Astrocyte of the cerebellum (primary cell): Measurements from ENCODE around the gene IPO4.

Experiments used
- DNase-seq: peaks from one replicate; pipeline ENCODE4 v3.0.0-alpha.2; 2011; ENCODE audit warnings: low read depth
- H3K4me3 ChIP-seq: 2 replicates; pipeline ENCODE4 v1.5.1; 2011; ENCODE audit warnings: mild to moderate bottlenecking, low read depth, low read length, moderate library complexity
- CTCF ChIP-seq: IDR thresholded peaks from 2 replicates; pipeline ENCODE4 v1.5.1; 2012; ENCODE audit warnings: low read length, low read depth, moderate library complexity, mild to moderate bottlenecking; ENCODE audit errors: missing control alignments
- in situ Hi-C: cut with HindIII; loops from 2 replicates; pipeline ENCODE4 v1.10.0; 2017; ENCODE audit warnings: low sequenced_read_pairs

IPO4 gene

GRCh38 chr14:24147761-24148428 is 40.7 kb downstream of the IPO4 start:
- peak overlapping the region; percentile 87 for H3K4me3 ChIP-seq
- in situ Hi-C loops = no loop called here
- TF ChIP-seq CTCF = no peak
- no peak for DNase-seq

DNA sequence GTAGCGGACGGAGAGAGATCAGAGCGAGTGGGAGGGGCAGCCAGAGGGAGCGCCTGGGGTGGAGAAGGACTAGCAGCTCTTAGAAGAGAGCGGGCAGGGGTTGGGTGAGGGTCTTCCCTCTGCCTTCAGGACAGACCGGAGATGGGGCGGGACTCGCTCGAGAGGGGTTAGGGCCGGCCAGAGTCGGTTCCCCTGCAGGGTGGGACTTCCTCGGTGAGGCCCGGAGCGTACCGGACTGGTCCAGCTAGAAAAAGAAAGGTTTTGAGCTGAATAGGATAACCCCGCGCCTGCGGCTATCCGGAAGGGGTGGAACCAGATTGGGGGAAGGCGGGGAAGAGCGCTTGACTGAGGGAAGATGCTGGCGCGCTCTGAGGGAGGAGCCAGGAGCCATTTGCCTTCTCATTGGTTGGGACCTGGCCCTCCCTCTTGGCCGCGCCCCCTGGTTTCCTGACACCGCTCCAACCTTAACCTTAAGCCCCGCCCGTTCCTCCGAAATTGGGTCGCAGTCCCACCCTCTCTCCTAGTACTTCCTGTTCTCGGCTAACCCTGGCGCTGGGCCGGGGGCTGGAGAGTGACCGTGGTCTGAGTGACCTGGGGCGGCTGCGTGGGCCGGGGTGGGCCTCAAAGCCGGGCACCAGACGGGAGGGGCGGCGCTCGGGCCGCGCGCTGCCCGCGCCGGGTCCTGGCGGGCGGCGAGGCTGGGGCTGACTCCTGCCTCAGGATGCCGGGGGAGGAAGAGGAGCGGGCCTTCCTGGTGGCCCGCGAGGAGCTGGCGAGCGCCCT is 41.4 kb downstream of the IPO4 start, which contains the start of gene RNF31:
TSS of gene RNF31 (plus strand) at position 521 of the 783 bp plus-strand sequence. CDS start at position 722, 201 bp downstream.
- in situ Hi-C loops = no loop called here
- no peak for TF ChIP-seq CTCF

GRCh38 chr14:24146453-24146977 is 42.1 kb downstream of the IPO4 start, which contains the start of gene PSME2:
TSS of gene PSME2 (minus strand) at chr14:24146610. CDS start at chr14:24146581, 29 bp downstream.
- TF ChIP-seq CTCF = no peak
- in situ Hi-C loops = no loop called here
- peak within 1 kb of the TSS; percentile 87 for H3K4me3 ChIP-seq
- peak; percentile 91 for DNase-seq

More for the DNA sequence above, 41.4 kb downstream of the IPO4 start, which contains the start of gene RNF31:
- peak within 1 kb of the TSS; percentile 87 for H3K4me3 ChIP-seq
- DNase-seq = peak; percentile 98

GRCh38 chr14:24145690-24146452 is 42.7 kb downstream of the IPO4 start:
- H3K4me3 ChIP-seq = peak overlapping the region; percentile 87
- no peak for DNase-seq
- in situ Hi-C loops = no loop called here
- TF ChIP-seq CTCF = no peak

DNA sequence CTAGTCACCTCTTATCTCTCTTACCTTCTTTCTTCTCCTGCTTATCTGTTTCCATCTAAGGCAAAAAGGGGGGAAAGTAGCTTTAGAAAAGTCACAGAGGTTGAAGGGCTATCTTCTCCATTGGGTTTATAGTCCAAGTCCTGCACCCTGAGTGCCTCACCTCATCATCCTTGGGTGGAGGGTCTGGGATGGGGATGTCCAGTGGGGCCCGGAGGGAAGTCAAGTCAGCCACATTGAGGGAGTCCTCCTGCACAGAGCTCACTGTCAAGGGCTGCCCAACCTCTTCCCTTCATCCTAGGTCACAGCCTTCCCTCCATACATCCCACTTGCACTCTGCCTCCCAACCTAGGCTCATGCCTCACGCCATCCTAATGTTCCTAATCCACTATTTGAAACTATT is 43.4 kb downstream of the IPO4 start:
- in situ Hi-C loops = no loop called here
- DNase-seq = no peak
- no peak for TF ChIP-seq CTCF
- H3K4me3 ChIP-seq = peak overlapping the region; percentile 87

DNA sequence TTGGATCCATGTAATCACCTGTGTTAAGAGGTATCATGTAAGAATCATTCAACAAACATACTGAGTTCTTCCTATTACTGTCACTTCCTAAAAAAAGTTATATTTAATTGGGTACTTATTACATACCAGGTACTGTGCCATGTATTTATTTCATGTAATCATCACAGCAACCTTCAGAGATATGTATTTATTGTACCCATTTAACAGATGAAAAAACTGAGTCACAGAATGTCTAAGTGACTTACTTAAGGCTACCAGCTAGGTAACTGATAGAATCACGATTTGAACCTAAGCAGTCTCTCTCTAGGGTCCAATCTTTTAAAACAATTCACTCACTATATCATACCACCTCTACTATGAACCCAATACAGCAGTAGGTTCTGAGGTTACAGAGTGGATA is 44.2 kb downstream of the IPO4 start:
- H3K4me3 ChIP-seq = no peak overlapping the region
- in situ Hi-C loops = no loop called here
- DNase-seq = no peak
- TF ChIP-seq CTCF = no peak
